Measurements from ENCODE around the gene SPAG16.
A peak's percentile ranks its signal among the peaks of the same experiment; 100 is the strongest.

The SPAG16 gene

DNA sequence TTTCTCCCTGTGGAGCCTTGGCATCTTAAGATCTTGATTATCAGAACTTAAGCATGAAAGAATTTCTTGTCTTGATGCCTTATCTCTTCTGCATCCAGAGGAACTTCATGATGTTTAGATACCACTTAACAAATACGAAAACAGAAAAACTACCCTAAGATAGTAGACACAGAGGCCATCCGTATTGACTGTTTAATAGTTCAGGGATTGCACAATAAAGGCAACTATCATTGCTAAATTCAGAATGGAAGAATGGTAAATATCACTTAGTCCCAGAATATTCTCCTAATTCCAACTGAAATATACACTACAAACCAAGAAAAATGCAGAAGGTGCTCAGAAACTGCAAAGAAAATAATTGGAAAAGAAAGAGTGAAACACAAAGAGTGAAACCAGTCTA is 912.0 kb downstream of the SPAG16 start:
- no peak for DNase-seq

DNA sequence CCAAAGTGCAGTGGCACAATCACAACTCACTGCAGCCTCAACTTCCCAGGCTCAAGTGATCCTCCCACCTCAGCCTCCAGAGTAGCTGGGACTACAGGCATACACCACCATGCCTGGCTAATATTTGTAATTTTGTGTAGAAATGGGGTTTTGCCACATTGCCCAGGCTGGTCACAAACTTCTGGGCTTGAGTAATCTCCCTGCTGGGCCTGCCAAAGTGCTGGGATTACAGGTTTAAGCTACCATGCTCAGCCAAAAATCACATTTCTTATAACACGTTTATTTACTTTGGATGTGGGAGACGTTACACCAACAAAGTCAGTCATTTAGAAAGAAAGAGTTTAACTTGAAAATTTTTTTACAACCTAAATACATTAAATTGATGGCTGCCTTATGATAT is 917.6 kb downstream of the SPAG16 start:
- DNase-seq = no peak

DNA sequence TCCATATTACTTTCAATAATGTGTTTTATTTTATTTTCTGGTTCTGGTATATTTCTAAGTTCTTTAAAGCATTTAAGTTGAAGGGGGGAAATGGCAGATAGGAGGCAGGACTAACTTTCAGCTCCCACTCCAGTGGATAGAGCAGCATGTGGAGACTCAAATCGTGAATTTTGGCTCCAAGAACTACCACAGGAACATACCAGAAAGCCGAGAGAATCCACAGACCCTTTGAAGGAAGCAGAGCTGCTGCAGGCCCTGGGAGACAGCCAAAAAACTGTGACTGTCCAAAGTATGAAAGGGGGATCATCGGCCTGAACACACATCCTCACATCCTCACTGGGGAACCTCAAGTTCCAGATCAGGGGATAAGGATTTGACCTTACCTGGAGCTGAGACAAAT is 919.0 kb downstream of the SPAG16 start:
- peak; percentile 34 for DNase-seq

DNA sequence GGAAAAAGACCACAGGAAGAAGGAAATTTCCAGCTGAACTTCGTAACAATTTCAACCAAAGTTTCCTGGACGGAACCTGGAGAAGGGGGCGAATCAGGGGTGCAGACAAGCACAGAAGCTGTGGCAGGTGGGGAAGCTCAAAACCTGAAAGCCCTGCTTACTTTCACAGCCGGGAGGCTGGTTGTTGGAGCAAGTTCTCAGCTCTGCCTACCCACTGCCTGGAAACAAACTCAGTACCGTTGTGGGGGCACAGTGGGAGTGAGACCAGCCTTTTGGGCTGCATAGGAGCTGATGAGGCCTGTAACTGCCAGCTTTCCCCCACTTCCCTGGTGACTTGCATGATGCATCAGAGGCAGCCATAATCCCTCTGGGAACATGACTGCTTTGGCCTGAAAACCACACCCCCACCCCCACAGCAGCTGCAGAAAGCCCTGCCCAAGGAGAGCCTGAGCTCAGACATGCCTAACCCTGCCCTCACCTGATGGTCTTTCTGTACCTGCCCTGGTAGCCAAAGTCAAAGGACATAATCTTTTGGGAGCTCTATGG is 919.6 kb downstream of the SPAG16 start:
- DNase-seq = peak; percentile 54

DNA sequence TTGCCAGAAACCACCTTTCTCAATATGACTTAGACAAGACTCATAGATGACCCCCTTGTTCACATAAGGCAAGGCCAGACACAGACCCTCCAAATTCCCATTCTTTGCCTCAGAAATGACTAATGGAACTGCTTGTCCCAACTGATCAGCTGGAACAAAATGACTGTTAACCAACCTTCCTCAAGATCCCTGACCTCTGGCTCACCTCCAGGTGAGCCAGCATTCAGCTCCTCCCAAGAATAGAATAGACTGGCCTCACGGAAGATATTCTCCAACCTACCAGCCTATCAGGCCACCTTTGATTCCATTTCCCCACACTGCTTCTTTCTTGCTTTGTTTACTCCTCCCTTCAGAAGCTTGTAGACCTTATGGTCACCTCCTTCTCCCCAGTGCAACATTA is 930.8 kb downstream of the SPAG16 start:
- no peak for DNase-seq

DNA sequence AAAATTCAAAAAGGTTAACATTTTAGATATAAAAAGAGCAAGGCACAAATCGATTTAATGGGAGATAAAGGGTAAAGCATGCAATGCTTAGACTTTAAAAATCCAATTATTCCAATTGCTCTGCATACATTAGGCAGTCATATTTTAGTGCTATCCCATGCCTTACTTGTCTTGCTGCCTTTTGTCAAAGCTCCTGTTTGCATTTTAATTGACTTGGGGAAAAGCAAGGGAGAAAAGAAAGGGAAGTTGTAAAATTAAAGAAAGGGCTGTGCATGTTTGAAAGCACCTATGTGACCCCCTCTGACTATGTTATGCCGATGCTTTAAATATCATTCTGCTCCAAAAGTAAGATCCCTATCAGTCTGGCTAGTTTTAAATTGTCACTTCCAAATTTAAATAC is 932.9 kb downstream of the SPAG16 start:
- DNase-seq = no peak

DNA sequence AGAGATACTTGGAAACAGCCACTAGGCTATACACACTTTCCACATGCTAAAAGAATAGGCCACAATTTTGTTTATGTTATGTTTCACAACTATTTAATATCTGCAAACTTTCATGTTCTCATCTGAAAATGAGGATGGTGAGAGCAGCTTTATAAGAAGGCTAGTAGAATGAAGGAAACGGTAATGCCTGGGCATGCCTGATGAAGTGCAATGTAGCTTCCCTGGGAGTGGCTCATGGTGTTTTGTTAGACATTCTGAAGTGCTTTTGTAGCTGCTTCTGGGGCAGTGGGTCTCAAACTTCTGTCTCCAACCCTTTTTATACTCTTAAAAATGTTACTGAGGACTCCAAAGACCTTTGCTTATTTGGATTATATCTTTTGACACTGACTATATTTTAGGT is 933.3 kb downstream of the SPAG16 start:
- no peak for DNase-seq

DNA sequence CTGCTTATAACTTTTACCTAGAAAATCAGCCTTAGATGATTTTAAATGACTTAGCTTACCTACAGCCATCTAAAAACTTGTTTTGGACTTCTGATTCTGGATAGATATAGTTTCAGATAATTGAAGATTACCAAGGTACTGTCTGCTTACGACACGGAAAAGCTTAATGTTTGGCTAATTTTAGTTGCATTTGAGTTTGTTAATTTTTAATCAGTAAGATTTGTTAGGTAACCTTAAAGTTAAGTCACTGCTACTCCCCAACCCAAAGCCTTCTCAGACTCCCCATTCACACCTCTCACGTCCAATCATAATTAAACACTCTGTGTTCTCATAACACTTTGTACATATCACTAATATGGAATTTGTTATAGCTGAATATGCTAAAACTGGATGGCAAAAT is 936.0 kb downstream of the SPAG16 start:
- DNase-seq = no peak

DNA sequence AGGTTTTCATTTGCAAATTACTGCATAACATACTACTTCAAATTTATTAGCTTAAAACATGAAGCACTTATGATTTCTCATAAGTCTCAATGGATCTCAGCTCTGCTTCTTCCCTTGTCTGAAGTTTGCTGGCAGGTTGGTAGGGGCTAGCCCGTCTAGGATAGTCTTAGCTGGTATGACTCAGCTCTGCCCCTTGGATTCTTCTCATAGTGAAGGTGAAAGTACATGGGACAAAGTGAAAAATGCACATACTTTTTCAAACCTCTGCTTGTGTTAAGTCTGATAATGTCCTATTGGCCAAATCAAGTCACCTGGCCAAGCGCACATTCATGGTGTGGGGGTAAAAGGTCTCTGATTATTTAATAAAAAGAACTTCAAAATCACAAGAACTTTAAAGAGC is 941.8 kb downstream of the SPAG16 start:
- DNase-seq = no peak

DNA sequence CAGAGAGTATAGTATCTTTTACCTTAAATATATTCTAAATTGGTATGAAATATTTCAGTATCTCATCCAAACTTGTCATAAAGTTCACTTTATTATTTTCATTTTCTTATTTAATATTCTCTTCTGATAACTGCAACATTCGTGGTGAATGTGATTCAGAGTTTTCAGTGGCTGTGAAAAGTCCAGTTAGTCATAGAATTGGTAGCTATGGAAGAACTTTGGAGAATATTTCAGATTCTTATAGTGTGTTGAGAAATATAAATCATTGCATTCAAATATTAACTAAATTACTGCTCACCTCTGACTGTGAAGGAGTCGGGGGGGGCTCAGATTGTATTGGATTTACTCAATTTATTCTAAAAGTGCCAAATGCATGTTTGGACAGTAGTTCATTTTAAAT is 948.0 kb downstream of the SPAG16 start:
- DNase-seq = peak; percentile 5

DNA sequence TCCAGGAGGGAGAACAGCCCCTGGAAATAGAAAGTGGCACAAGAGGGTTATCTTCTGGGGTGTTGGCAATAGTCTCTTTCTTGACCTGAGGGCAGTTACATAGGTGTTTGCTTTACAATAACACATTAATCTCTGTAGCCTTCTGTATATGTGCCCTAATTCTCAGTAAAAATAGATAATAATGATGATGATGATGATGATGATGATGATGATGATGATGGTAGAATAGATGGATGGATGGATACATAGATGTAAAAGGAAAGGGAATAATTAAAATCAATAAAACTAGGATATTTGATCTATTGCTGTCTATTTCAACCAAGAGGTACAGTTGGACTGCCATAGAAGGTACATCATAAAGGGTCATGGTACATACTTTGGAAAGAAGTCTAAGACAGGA is 948.9 kb downstream of the SPAG16 start:
- no peak for DNase-seq

DNA sequence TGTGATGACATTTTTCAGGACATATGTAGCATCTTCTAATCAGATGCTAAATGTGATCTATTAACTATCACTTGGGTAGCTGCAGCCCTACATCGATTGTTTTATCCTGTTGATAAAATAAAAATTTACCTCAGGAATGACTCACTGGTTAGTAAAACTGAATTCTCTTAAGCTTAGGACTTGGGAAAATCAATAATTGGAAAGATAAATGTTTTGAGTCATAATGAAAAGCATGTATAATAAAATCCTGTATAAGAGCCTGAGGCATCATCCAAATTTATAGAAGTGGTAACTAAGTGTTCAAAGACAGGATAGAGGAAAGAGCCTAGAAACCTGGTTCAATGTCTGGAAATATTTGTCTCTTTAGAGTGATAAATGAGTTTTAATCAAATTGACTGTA is 958.5 kb downstream of the SPAG16 start:
- DNase-seq = no peak

DNA sequence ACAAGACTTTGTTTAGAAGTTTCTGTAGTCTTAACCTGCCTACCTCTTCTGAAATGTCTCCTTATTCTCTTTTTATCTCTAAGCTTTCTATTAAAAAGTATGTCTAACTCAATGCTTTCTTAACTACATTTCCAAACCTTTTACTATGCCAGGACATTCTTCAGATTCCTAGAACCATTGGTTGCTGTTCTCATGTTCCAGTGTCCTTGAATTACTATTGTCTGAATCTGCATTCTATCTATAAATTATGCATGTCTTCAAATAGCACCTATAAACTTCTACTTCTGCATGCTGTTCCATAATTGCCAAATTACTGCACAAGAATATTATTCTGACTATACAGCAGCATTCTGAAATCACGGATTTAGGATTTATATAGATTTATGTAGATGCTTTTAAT is 960.6 kb downstream of the SPAG16 start:
- no peak for DNase-seq

DNA sequence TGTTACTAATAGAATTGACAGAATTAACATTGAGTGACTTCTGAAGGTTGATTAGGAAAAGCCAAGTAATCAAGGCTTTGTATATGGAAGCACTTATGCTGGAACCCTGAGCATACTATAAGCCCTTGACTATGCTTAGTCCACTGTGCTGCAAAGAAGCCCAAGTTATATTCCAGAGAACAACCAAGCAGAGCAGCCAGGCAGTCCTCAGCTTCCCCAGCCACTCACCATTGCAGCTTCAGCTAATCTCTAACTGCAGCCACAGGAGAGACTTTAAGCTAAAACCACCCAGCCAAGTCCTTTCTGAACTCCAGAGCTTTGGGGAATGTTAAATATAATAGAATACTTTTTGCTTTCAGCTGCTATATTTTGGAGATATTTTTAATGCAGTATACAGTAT is 962.2 kb downstream of the SPAG16 start:
- DNase-seq = no peak

DNA sequence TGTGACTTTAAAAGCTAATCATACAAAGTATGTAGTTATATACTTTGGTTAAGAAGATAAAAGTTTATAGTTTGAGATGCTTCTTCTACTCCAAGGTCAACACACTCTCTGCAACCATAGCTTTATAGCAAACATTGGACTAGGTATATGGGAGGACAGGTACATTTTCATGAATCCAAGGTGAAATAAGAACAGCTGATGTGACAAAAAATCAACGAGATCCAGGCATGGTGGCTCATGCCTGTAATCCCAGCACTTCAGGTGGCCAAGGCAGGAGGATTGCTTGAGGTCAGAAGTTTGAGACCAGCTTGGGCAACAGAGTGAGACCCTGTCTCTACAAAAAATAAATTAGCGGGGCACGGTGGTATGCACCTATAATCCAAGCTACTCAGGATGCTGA is 963.3 kb downstream of the SPAG16 start:
- no peak for DNase-seq

DNA sequence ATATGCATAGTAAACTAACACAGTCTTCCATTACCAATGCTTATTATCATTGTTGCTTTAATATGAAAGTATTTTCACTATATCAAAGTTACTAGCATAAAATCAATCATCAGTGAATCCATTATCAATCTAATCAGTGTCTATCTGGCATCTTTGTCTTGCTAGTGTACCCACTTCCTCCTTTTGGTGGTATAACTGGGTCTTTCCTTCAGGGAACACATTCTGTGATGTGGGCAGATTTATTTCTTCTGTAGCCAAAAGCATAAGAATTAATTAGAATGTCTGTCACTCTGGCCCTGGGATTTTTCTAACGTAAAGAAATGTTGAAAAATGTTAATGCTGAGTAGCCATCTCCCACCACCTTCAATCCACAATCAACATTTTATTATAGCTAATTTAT is 970.8 kb downstream of the SPAG16 start:
- no peak for DNase-seq

DNA sequence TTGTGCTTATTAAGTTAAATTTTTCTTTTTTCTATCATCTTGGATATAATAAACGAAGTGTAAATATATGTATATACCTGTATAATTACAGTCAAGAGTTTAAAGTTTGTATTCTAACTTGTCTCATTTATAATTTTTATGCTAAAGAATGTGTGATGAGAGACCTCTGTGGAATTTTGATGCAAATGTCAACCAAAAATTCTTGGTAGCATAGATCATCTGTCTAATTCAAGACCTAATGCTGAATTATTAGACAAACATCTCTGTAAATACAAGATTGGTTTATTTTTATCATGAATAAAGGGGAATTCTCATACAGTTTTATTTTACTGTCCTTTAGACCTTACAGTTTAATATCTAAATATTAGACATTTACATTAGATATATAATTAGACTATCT is 977.4 kb downstream of the SPAG16 start:
- DNase-seq = peak; percentile 24

DNA sequence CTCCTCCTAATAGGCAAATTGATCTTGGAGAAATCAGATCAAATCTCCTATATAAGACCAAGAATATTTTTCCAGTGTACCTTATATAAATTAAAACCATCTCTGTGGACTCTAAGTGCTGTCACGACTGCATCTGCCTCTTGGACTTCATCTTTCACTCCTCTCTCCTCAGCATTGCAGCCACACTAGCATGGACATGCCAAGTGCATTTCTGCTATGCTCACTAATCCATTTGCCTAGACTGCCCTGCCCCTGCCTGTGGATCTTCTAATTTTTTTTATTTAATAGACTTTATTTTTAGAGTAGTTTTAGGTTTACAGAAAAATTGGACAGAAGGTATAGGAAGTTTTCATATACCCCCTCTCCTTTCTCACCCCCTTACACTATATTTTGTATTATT is 979.9 kb downstream of the SPAG16 start:
- DNase-seq = no peak

DNA sequence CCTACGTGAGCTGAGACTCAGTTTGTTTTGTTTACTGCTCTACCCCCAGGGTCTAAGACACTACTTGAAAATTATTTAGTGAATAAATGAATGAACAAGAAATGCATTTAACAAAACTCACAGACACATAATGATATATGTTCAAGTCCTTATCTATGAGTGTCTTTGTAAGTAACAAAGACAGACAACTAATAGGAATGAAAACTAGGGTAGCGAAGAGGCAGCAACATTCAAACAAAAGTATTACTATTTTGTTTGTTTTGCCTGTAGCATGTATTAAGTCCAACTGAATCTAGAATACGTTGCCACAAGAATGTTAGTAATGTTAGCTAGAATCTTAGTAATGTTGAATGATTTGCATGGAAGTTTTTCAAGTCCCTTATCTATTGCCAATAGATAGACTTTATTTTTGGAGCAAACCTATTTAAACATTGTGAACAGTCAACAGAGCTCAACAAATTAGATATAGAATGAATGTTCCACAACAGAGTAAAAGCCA is 981.8 kb downstream of the SPAG16 start:
- DNase-seq = no peak

DNA sequence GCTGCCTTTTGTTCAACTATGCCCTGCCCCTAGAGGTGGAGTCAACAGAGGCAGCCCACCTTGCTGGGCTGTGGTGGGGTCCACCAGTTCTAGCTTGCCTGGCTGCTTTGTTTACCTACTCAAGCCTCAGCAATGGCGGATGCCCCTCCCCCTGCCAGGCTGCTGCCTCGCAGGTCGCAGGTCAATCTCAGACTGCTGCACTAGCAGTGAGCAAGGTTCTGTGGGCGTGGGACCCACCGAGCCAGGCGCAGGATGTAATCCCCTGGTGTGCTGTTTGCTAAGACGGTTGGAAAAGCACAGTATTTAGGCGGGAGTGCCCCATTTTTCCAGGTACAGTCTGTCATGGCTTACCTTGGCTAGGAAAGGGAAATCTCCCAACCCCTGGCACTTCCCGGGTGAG is 993.6 kb downstream of the SPAG16 start:
- no peak for DNase-seq

DNA sequence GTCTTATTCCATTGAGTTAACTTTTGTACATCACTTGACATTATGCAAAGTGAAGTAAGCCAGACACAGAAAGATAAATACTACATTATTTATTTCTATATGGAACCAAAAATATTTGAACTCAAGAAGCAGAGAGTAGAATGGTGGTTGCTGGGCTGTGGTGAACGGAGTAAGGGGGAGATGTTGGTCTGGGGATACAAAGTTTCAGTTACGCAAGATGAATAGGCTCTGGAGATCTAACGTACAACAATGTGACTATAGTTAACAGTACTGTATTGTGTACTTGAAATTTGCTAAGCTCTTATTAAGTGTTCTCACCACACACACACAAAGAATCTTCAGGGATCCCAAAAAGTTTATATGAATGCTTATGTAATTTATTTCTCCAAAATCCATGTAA is 1001.7 kb downstream of the SPAG16 start:
- no peak for DNase-seq

DNA sequence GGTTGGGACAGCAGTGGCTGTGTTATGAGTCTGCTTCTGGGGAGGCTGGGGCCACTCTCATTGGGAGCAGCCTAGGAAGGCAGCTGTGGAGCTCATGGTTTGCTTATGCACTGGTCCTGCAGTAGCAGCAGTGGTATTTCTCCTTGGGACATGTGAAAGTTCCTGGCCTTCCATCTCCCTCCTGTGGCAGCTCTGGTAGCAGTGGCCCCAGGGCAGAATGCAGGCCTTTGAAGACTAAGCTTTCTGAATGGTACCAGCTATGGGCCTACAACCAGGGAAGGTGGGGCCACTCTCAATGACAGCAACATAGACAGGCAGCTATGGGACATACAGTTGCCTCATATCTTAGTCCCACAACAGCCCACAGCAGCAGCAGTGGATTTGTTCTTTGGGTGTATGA is 1009.3 kb downstream of the SPAG16 start:
- DNase-seq = no peak

DNA sequence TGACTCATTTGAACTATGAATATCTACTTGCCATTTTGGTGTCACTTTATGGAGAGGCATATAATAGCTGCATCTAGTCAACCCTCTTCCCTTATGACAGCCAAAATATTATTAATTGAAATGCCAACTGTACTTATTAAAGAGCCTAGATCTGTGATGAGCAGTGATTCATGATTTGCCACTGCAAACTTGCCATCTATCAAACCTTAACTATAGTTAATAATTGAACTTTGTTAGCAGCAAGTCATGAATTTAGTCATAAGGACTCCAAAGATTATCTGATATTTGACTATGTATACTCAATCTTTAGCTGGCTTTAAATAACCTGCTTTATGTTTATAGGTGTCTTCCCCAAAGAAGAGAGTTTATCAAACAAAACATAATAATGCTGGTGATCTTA is 1010.2 kb downstream of the SPAG16 start:
- no peak for DNase-seq

DNA sequence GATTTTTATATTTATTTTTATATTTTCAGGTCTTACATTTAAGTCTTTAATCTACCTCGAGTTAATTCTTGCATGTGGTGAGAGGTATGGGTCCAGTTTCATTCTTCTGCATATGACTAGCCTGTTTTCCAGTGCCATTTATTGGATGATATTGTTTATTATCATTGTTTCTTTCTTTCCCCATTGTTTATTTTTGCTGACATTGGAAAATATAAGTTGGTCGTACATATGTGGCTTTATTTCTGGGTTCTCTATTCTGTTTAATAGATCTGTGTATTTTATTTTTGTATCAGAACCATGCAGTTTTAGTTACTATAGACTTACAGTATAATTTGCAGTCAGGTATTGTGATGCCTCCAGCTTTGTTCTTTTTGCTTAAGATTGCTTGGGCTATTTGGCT is 1013.2 kb downstream of the SPAG16 start:
- DNase-seq = no peak

DNA sequence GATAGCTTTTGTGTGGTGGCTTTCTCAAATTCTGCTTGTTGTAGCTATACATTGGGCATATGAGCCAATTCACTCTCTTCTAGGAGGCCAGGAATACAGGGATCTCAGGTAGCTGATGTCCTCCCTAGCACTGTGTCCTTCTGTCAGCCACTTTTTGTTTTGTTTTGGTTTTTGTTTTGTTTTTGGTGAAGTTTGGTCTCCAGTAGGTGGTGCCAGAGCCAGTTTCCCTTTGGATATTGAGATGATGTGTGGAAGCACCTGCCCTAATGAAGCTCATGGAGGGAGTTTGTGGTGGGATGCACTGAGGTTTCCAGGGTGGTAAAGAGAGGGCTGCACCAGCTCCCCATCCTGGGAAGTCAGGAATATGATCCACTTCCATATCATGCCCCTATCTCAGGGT is 1026.1 kb downstream of the SPAG16 start:
- DNase-seq = no peak

Data from fibroblast of skin of scalp (primary cell).